A549 (cell line): ENCODE data around the gene PNPLA4. TPM values are rescaled to one million over a fixed set of nuclear protein-coding genes. Genes with fewer than 3 reads are reported as not detected.

ENCODE experiments used
- ATOH8 ChIP-seq: fragments of 250-450 bp; sonication (Bioruptor Pico); IDR thresholded peaks from 2 replicates; pipeline ENCODE4 v1.5.0; 2020; ENCODE audit warnings: low read depth, mild to moderate bottlenecking, moderate library complexity
- BCL3 ChIP-seq: fragments of >200 bp; sonication (Bioruptor Twin); formaldehyde crosslinking; IDR thresholded peaks from 3 replicates; pipeline ENCODE4 v1.6.1; 2016
- CEBPB ChIP-seq, 2 experiments: fragments of >200 bp in 1 of 2; sonication (Bioruptor Twin) in 1 of 2; formaldehyde crosslinking in 1 of 2; IDR thresholded peaks; 2 replicates each; pipeline ENCODE4 v1.6.1; 2012 to 2016
- CTCF ChIP-seq: fragments of >200 bp; sonication (Bioruptor Twin); formaldehyde crosslinking; IDR thresholded peaks from 3 replicates; pipeline ENCODE4 v1.5.1; 2016
- ESRRA ChIP-seq: fragments of 150-350 bp; IDR thresholded peaks from 2 replicates; pipeline ENCODE4 v1.6.1; 2014; ENCODE audit warnings: mild to moderate bottlenecking, low read length, borderline replicate concordance
- KDM1A ChIP-seq: fragments of 200-600 bp; sonication (generic); IDR thresholded peaks from 2 replicates; pipeline ENCODE4 v1.6.1; 2016; ENCODE audit warnings: low read depth, mild to moderate bottlenecking
- NFE2L2 ChIP-seq: fragments of 150-350 bp; conservative IDR thresholded peaks from 2 replicates; pipeline ENCODE4 v1.6.1; 2014; ENCODE audit warnings: low read length
- RARB ChIP-seq: fragments of 250-450 bp; sonication (Bioruptor Pico); IDR thresholded peaks from 2 replicates; pipeline ENCODE4 v1.8.0; 2021; ENCODE audit warnings: mild to moderate bottlenecking, moderate library complexity
- REST ChIP-seq: fragments of 200-600 bp; sonication (generic); IDR thresholded peaks from 2 replicates; pipeline ENCODE4 v1.6.1; 2016; ENCODE audit warnings: antibody characterized with exemption, mild to moderate bottlenecking, moderate library complexity
- USF2 ChIP-seq: fragments of 450-650 bp; IDR thresholded peaks from 2 replicates; pipeline ENCODE4 v1.6.1; 2014; ENCODE audit warnings: antibody characterized with exemption
- ZNF302 ChIP-seq: fragments of 250-450 bp; sonication (Bioruptor Pico); IDR thresholded peaks from 2 replicates; pipeline ENCODE4 v1.9.0; 2021; ENCODE audit warnings: inconsistent platforms, mild to moderate bottlenecking, moderate library complexity
- polyA plus RNA-seq, 4 experiments: library from polyadenylated mRNA; depleted of rRNA in 3 of 4; stranded (reverse); fragments of >200 nt; fragmentation: RNase III in 1 of 4; extraction: RNeasy Plus Mini Kit Qiagen cat#74134 plus additional on column Dnase treatment in 1 of 4; gene quantifications; 2 replicates in 3 of 4; 3 replicates in 1 of 4; pipeline ENCODE4 v1.2.3, GENCODE V29; 2011 to 2017
- small RNA-seq, 6 experiments: library from RNA; depleted of rRNA; stranded (forward); fragments of <200 nt; gene quantifications; one replicate each; pipeline ENCODE3, GENCODE V24; 2012

PNPLA4 gene
- polyA plus RNA-seq, 2 of the 4 experiments (the other 2 are of a cell fraction) = 9.7 to 24.7 TPM

- TF ChIP-seq CTCF (no peak), ESRRA (no peak), BCL3 (no peak), ZNF302 (no peak), CEBPB (IDR thresholded peaks at IDR 0.05) (no peak), REST (no peak), NFE2L2 (no peak), USF2 (no peak), RARB (CRISPR knock-in tag) (no peak), ATOH8 (CRISPR knock-in tag) (no peak), KDM1A (no peak)
Measured at GRCh38 chrX:7852166-7852565, 75.0 kb downstream of the PNPLA4 start (continued).

Small RNAs within 50 kb of the gene (small RNA-seq; reads per million reads assigned to genes)
- gene AC005296.1 = 0 reads per million in 6 experiments

Other genes with a start within 250 kb of the PNPLA4 start
- not detected in 2 replicates for gene VCX, start 84.2 kb downstream of the PNPLA4 start, polyA plus RNA-seq (2011; rRNA removed)
- not detected in 3 replicates for gene VCX, start 84.2 kb downstream of the PNPLA4 start, polyA plus RNA-seq (2017; fragmentation: RNase III; extraction: RNeasy Plus Mini Kit Qiagen cat#74134 plus additional on column Dnase treatment)
- gene VCX2, start 243.9 kb upstream of the PNPLA4 start, polyA plus RNA-seq (2011; rRNA removed) = not detected in 2 replicates
- gene VCX2, start 243.9 kb upstream of the PNPLA4 start, polyA plus RNA-seq (2017; fragmentation: RNase III; extraction: RNeasy Plus Mini Kit Qiagen cat#74134 plus additional on column Dnase treatment) = not detected in 3 replicates